Measurements from ENCODE around the gene MAT2B. TPM values are rescaled to one million over a fixed set of nuclear protein-coding genes. Genes with fewer than 3 reads are reported as not detected.

Gene MAT2B
- total and polyA plus RNA-seq, 9 of the 15 experiments (the other 6 are each of a cell fraction or from before 2014, with no cell fraction given), result 32.0 to 57.7 (median 43.6) TPM

- BruUV-seq (replicated peaks), result TSS peak; percentile 63
- CTCF ChIA-PET (ENCODE audit: low intra/inter-chr PET ratio), result no interaction called here
- TF ChIP-seq FOXJ2 (tag; IDR thresholded peaks at IDR 0.05) (0 out of 2 replicates have a peak, but pooled peaks have one; percentile 12), BRD4 (IDR thresholded peaks at IDR 0.05) (peak; percentile 76), SMARCB1 (IDR thresholded peaks at IDR 0.05; ENCODE audit: insufficient read length, low read depth) (no peak), SMARCA4 (IDR thresholded peaks at IDR 0.05) (0 out of 2 replicates have a peak, but pooled peaks have one; percentile 24)
- TF ChIP-seq, protein P1, sequence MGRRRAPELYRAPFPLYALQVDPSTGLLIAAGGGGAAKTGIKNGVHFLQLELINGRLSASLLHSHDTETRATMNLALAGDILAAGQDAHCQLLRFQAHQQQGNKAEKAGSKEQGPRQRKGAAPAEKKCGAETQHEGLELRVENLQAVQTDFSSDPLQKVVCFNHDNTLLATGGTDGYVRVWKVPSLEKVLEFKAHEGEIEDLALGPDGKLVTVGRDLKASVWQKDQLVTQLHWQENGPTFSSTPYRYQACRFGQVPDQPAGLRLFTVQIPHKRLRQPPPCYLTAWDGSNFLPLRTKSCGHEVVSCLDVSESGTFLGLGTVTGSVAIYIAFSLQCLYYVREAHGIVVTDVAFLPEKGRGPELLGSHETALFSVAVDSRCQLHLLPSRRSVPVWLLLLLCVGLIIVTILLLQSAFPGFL (CRISPR knock-in tag; IDR thresholded peaks at IDR 0.05), result peak; percentile 18; the same call in 1 of the 2 replicates
- no peak for FAIRE-seq
- Histone ChIP-seq H3K9me1 (ENCODE audit: control insufficient read depth, insufficient read depth, low read length) (no peaks in the 10 kb centered on the region), H3K27ac (ENCODE audit: extremely low read depth, low read depth, low read length) (peak overlapping the region; percentile 100), H3K27me3 (ENCODE audit: control insufficient read depth in 2 of 2, insufficient read depth in 2 of 2, low read length in 2 of 2) (no peaks in the 10 kb centered on the region), H3K9me3 (replicated peaks; ENCODE audit: control insufficient read depth, insufficient read depth, low read depth, low read length) (no peaks in the 10 kb centered on the region), H3K4me1 (replicated peaks in 1 of 2; ENCODE audit: control insufficient read depth in 2 of 2, insufficient read depth in 2 of 2, low read length in 2 of 2) (peaks cover 8 to 9% of the 10 kb centered on the region in 2 experiments; a peak in 4 of 5 replicates), H3K79me2 (ENCODE audit: control insufficient read depth, insufficient read depth, low read length) (peaks cover 90% of the 10 kb centered on the region), H3K4me2 (ENCODE audit: insufficient read depth, low read length) (peak overlapping the region; percentile 94), H2AFZ (ENCODE audit: low read depth, low read length) (peak overlapping the region; percentile 99; the same call in 1 of the 2 replicates), H3K4me3 (peak overlapping the region; percentile 70), H3K36me3 (ENCODE audit: control insufficient read depth, insufficient read depth, low read length) (peaks cover 34% of the 10 kb centered on the region), H3K9ac (ENCODE audit: insufficient read depth in 1 of 2, low read depth in 2 of 2, low read length in 2 of 2) (peak overlapping the region; percentile 98 to 99), H4K20me1 (replicated peaks; ENCODE audit: control insufficient read depth, insufficient read depth, low read length) (no peaks in the 10 kb centered on the region)
- POLR2A ChIA-PET, result interaction anchor here (1.1 to 6.9 kb wide), 9 partner anchors 10 to 104 kb away, joined by 3 to 126 read pairs (median 12); partner anchors contain the start of genes CCNG1 and MAT2B
- DNase-seq (ENCODE audit: extremely low read depth in 1 of 4, low spot score in 3 of 4), result no peak
- ATAC-seq, result no peak; the same call in 2 of the 3 replicates
- intact Hi-C loops (cut with micrococcal nuclease) (loop anchor here (1.0 kb wide), 1 partner anchor 22 kb away; the partner anchor contains the start of gene CCNG1), in situ Hi-C loops (cut with MboI) (no loop called here)
- 0% methylated on average over 11 of the region's 12 CpGs for WGBS (ENCODE audit: insufficient coverage, low coverage, missing lambda C conversion rate)
Observed at GRCh38 chr5:163459462-163459818, 46.0 kb upstream of the MAT2B start.

Measured in K562 (cell line).